ENCODE data around the gene TBCK. TPM values are rescaled to one million over a fixed set of nuclear protein-coding genes. Genes with fewer than 3 reads are reported as not detected.

Gene TBCK
- total RNA-seq, 1 experiment from 2014 or later: 22.3 TPM

DNA sequence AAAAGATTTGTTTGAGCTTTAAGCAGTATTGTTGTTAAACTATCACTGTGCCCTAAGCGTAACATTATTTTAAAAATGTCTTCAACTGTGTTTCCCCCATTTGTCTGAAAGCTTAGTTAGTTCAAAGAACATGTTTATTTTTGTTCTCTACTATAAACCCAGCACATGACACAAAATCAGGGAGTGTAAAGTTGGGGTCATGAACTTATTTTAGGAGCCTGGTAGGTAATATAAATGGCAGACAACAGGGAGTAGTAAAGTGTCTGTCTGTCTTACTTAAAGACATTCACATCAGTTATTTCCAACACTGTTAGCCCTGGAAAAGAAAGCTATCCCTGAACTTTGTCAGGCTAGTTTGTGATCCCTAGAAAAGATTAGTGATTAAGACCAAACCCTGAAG is 4.2 kb upstream of the TBCK start:
- intact Hi-C loops (cut with micrococcal nuclease): no loop called here
- ATAC-seq (no peak), DNase-seq (ENCODE audit: low read depth, low spot score) (no peak)
- H3K4me3 ChIP-seq (replicated peaks in 1 of 2; ENCODE audit: low read depth in 1 of 2, low read length in 2 of 2): no peak overlapping the region
- BruUV-seq (replicated peaks): no TSS peak
- H3K27me3 ChIP-seq (ENCODE audit: insufficient read depth, low read length): no peaks in the 10 kb centered on the region
- H3K4me1 ChIP-seq (ENCODE audit: control insufficient read depth in 1 of 2, insufficient read depth in 2 of 2, low read length in 2 of 2): peaks cover 5 to 8% of the 10 kb centered on the region in 2 experiments; a peak in 3 of 4 replicates
- H3K9me2 ChIP-seq (ENCODE audit: insufficient read depth): no peaks in the 10 kb centered on the region
- ChIA-PET CTCF (interaction anchor here (0.9 kb wide), 1 partner anchor 8 kb away, joined by 3 read pairs; no protein-coding TSS in a partner anchor), RAD21 (ENCODE audit: low non-redundant PET in 1 of 2, low total read pairs in 2 of 2, uncharacterized antibody in 2 of 2, unreplicated experiment in 2 of 2) (no interaction called here), POLR2A (no interaction called here)
- no peak overlapping the region for H3K9ac ChIP-seq (ENCODE audit: low read length)
- peaks cover 85% of the 10 kb centered on the region for H3K79me2 ChIP-seq (ENCODE audit: insufficient read depth, low read length)
- no peak overlapping the region for H3K27ac ChIP-seq (ENCODE audit: low read depth, low read length)
- no peak for TF ChIP-seq FOSL1 (IDR thresholded peaks at IDR 0.05; ENCODE audit: low read depth)
- TF ChIP-seq ZNF274 (IDR thresholded peaks at IDR 0.05; ENCODE audit: low read depth, low read length): no peak
- no peak for TF ChIP-seq EZH2phosphoT487 (IDR thresholded peaks at IDR 0.05; ENCODE audit: borderline replicate concordance)
- TF ChIP-seq, protein P1, sequence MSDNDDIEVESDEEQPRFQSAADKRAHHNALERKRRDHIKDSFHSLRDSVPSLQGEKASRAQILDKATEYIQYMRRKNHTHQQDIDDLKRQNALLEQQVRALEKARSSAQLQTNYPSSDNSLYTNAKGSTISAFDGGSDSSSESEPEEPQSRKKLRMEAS (IDR thresholded peaks at IDR 0.05): no peak
- no peak for TF ChIP-seq EGR1 (IDR thresholded peaks at IDR 0.05; ENCODE audit: low read depth)
- no peak for TF ChIP-seq EZH2 (IDR thresholded peaks at IDR 0.05)
- 0 out of 2 replicates have a peak, but pooled peaks cover 4% of the 10 kb centered on the region for H4K20me1 ChIP-seq (ENCODE audit: insufficient read depth)
- H3K4me2 ChIP-seq (ENCODE audit: low read length): no peak overlapping the region
- H3K36me3 ChIP-seq (ENCODE audit: control insufficient read depth in 1 of 2, insufficient read depth in 2 of 2, low read length in 2 of 2): peaks cover under 1 to 4% of the 10 kb centered on the region in 2 experiments; a peak in 2 of 4 replicates
- no peaks in the 10 kb centered on the region for H3K9me3 ChIP-seq (ENCODE audit: control insufficient read depth in 1 of 2, insufficient read depth in 1 of 2, low read depth in 1 of 2, low read length in 2 of 2)
- no peak overlapping the region for H2AFZ ChIP-seq (ENCODE audit: low read depth, low read length, poor library complexity, severe bottlenecking)

DNA sequence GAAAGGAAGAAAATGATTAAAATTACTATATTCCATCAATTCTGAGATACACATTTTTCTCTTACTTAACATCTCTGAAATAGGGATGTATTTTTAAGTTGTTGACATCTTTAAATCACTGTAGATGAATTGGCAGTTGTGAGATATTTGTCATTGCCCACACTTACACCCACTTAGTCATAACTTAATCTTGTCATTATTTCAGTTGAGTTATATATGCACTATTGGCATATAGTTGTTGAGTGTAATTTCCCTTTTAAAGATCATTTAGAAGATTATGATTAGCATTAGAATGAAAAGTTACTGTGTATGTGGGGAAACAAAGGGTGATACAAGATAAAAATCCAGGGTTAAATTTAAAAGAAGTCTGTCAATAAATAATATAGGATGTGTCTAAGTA is 2.5 kb upstream of the TBCK start:
- DNase-seq (ENCODE audit: low read depth, low spot score) (no peak), ATAC-seq (no peak)
- H3K4me1 ChIP-seq (ENCODE audit: control insufficient read depth in 1 of 2, insufficient read depth in 2 of 2, low read length in 2 of 2): peaks cover 5 to 13% of the 10 kb centered on the region in 2 experiments; a peak in 3 of 4 replicates
- RAD21 ChIA-PET (ENCODE audit: low non-redundant PET in 1 of 2, low total read pairs in 2 of 2, uncharacterized antibody in 2 of 2, unreplicated experiment in 2 of 2): no interaction called here
- BruUV-seq (replicated peaks): no TSS peak
- POLR2A ChIA-PET: no interaction called here
- H3K9ac ChIP-seq (ENCODE audit: low read length): no peak overlapping the region
- peak overlapping the region; percentile 73; the same call in 1 of the 2 replicates for H3K4me2 ChIP-seq (ENCODE audit: low read length)
- no peak overlapping the region for H3K4me3 ChIP-seq (replicated peaks in 1 of 2; ENCODE audit: low read depth in 1 of 2, low read length in 2 of 2)
- H3K27ac ChIP-seq (ENCODE audit: low read depth, low read length): no peak overlapping the region
- H4K20me1 ChIP-seq (ENCODE audit: insufficient read depth): no peaks in the 10 kb centered on the region
- CTCF ChIA-PET: no interaction called here
- TF ChIP-seq ZNF274 (IDR thresholded peaks at IDR 0.05; ENCODE audit: low read depth, low read length) (no peak), YY1 (IDR thresholded peaks at IDR 0.05; ENCODE audit: extremely low read depth, insufficient replicate concordance, low read depth, low read length) (no peak), CEBPB (IDR thresholded peaks at IDR 0.05; ENCODE audit: low read depth) (no peak), EZH2phosphoT487 (IDR thresholded peaks at IDR 0.05; ENCODE audit: borderline replicate concordance) (no peak), SP1 (IDR thresholded peaks at IDR 0.05; ENCODE audit: low read depth) (no peak), TCF7L2 (IDR thresholded peaks at IDR 0.05; ENCODE audit: borderline replicate concordance, extremely low read depth, insufficient read depth, insufficient read length) (no peak), POLR2A (IDR thresholded peaks at IDR 0.05; ENCODE audit: borderline replicate concordance, extremely low read depth, insufficient read depth, insufficient read length) (no peak), ZFX (IDR thresholded peaks at IDR 0.05) (no peak)
- TF ChIP-seq, protein P2, sequence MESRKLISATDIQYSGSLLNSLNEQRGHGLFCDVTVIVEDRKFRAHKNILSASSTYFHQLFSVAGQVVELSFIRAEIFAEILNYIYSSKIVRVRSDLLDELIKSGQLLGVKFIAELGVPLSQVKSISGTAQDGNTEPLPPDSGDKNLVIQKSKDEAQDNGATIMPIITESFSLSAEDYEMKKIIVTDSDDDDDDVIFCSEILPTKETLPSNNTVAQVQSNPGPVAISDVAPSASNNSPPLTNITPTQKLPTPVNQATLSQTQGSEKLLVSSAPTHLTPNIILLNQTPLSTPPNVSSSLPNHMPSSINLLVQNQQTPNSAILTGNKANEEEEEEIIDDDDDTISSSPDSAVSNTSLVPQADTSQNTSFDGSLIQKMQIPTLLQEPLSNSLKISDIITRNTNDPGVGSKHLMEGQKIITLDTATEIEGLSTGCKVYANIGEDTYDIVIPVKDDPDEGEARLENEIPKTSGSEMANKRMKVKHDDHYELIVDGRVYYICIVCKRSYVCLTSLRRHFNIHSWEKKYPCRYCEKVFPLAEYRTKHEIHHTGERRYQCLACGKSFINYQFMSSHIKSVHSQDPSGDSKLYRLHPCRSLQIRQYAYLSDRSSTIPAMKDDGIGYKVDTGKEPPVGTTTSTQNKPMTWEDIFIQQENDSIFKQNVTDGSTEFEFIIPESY (IDR thresholded peaks at IDR 0.05; ENCODE audit: extremely low read depth, insufficient replicate concordance, low read length): no peak
- TF ChIP-seq, protein P3, sequence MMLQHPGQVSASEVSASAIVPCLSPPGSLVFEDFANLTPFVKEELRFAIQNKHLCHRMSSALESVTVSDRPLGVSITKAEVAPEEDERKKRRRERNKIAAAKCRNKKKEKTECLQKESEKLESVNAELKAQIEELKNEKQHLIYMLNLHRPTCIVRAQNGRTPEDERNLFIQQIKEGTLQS (IDR thresholded peaks at IDR 0.05): no peak
- TF ChIP-seq, protein P1 (IDR thresholded peaks at IDR 0.05): no peak
- H3K79me2 ChIP-seq (ENCODE audit: insufficient read depth, low read length): peaks cover 84% of the 10 kb centered on the region
- no peaks in the 10 kb centered on the region for H3K27me3 ChIP-seq (ENCODE audit: insufficient read depth, low read length)
- no peaks in the 10 kb centered on the region for H3K9me3 ChIP-seq (ENCODE audit: control insufficient read depth in 1 of 2, insufficient read depth in 1 of 2, low read depth in 1 of 2, low read length in 2 of 2)
- H3K36me3 ChIP-seq (ENCODE audit: control insufficient read depth in 1 of 2, insufficient read depth in 2 of 2, low read length in 2 of 2): no peaks in the 10 kb centered on the region
- intact Hi-C loops (cut with micrococcal nuclease): no loop called here
- no peak overlapping the region for H2AFZ ChIP-seq (ENCODE audit: low read depth, low read length, poor library complexity, severe bottlenecking)
- H3K9me2 ChIP-seq (ENCODE audit: insufficient read depth): no peaks in the 10 kb centered on the region
